ENCODE data around the gene PDE10A. TPM values are rescaled to one million over a fixed set of nuclear protein-coding genes. Genes with fewer than 3 reads are reported as not detected.

Gene PDE10A
- total and polyA plus RNA-seq, 2 of the 8 experiments (the other 6 are each of a cell fraction or from before 2014, with no cell fraction given) = 1.1 to 2.4 TPM

- H3K36me3 ChIP-seq (ENCODE audit: control insufficient read depth in 2 of 4, insufficient read depth in 4 of 4, low read length in 3 of 4) = no peaks in the 10 kb centered on the region
- POLR2A ChIA-PET (ENCODE audit: partially characterized antibody) = no interaction called here
Observed at GRCh38 chr6:165426892-165427291, 236.1 kb downstream of the PDE10A start.

More at GRCh38 chr6:165426892-165427291, 236.1 kb downstream of the PDE10A start:
- Histone ChIP-seq H3K23me2 (ENCODE audit: low read depth, low read length) (no peaks in the 10 kb centered on the region; the same call in 1 of the 2 replicates), H2AK5ac (ENCODE audit: low read depth, low read length) (no peak overlapping the region), H2AFZ (ENCODE audit: low read length) (no peak overlapping the region), H3K27me3 (replicated peaks in 1 of 4; ENCODE audit: control insufficient read depth in 3 of 4, extremely low read depth in 1 of 4, insufficient read depth in 3 of 4, low read length in 3 of 4) (no peaks in the 10 kb centered on the region), H3K18ac (ENCODE audit: extremely low read depth, low read length) (no peak overlapping the region), H4K91ac (replicated peaks; ENCODE audit: insufficient read length, low read length) (no peak overlapping the region), H4K8ac (ENCODE audit: extremely low read depth, insufficient read depth, low read length) (no peak overlapping the region), H3K27ac (ENCODE audit: low read depth, low read length) (no peak overlapping the region), H4K5ac (ENCODE audit: insufficient read length, low read depth, low read length) (no peak overlapping the region), H3K56ac (replicated peaks; ENCODE audit: insufficient read length, low read depth, low read length) (no peak overlapping the region), H3K23ac (ENCODE audit: insufficient read length) (no peak overlapping the region), H3K4ac (replicated peaks; ENCODE audit: insufficient read length, low read depth, low read length) (no peak overlapping the region), H2BK12ac (ENCODE audit: low read depth, low read length) (no peak overlapping the region), H2BK5ac (ENCODE audit: low read depth, low read length) (no peak overlapping the region), H2BK20ac (ENCODE audit: low read length) (no peak overlapping the region), H4K20me1 (replicated peaks in 1 of 2; ENCODE audit: control insufficient read depth in 1 of 2, insufficient read depth in 2 of 2, low read length in 2 of 2) (peaks cover 0 to 2% of the 10 kb centered on the region in 2 experiments), H3K4me3 (ENCODE audit: extremely low read depth in 1 of 4, insufficient read depth in 2 of 4, low read depth in 3 of 4, low read length in 4 of 4) (no peak overlapping the region), H3K4me2 (ENCODE audit: insufficient read depth in 1 of 2, low read depth in 2 of 2, low read length in 2 of 2) (no peak overlapping the region), H3K9ac (replicated peaks in 1 of 4; ENCODE audit: extremely low read depth in 1 of 4, low read depth in 3 of 4, low read length in 3 of 4) (no peak overlapping the region), H3K14ac (ENCODE audit: insufficient read length) (no peak overlapping the region), H3K79me1 (ENCODE audit: low read depth, low read length) (no peaks in the 10 kb centered on the region), H3K79me2 (ENCODE audit: control insufficient read depth in 1 of 2, insufficient read depth in 2 of 2, low read length in 2 of 2) (no peaks in the 10 kb centered on the region), H2BK15ac (ENCODE audit: low read length) (no peak overlapping the region), H3K4me1 (replicated peaks in 1 of 4; ENCODE audit: control insufficient read depth in 3 of 4, insufficient read depth in 4 of 4, low read length in 3 of 4) (no peaks in the 10 kb centered on the region), H3K9me3 (ENCODE audit: insufficient read depth in 2 of 2, low read depth in 1 of 2, low read length in 1 of 2) (no peaks in the 10 kb centered on the region; a peak in 1 of 4 replicates), H2BK120ac (replicated peaks; ENCODE audit: low read depth, low read length) (no peak overlapping the region)
- no peak for FAIRE-seq
- 93% methylated on average over 2 of the region's 2 CpGs; no CpG with 5 or more reads in 1 of the 2 experiments for WGBS, 2 experiments (ENCODE audit: extremely low coverage in 1 of 2, insufficient coverage in 1 of 2, insufficient read length in 1 of 2, insufficient replicate concordance in 2 of 2, low coverage in 1 of 2, low lambda C conversion rate in 2 of 2, missing lambda C conversion rate in 1 of 2)
- CTCF ChIA-PET (ENCODE audit: partially characterized antibody) = interaction anchor here (1.0 to 2.2 kb wide), 3 partner anchors 10 to 303 kb away, joined by 3 to 7 read pairs (median 4); no protein-coding TSS in a partner anchor
- DNase-seq (ENCODE audit: low read depth in 1 of 2, low spot score in 2 of 2) = no peak
- TF ChIP-seq RXRA (IDR thresholded peaks at IDR 0.05; ENCODE audit: insufficient read depth, low read depth, low read length) (no peak), RNF2 (IDR thresholded peaks at IDR 0.05; ENCODE audit: borderline replicate concordance, low read depth, low read length, missing control alignments, poor library complexity, severe bottlenecking) (no peak), FOSL1 (IDR thresholded peaks at IDR 0.05; ENCODE audit: insufficient read depth, low read depth, low read length) (no peak), POLR2A (IDR thresholded peaks at IDR 0.05; ENCODE audit: control extremely low read depth in 1 of 2, low read depth in 2 of 2, low read length in 2 of 2) (no peak), BACH1 (IDR thresholded peaks at IDR 0.05; ENCODE audit: low read length) (no peak), SP1 (IDR thresholded peaks at IDR 0.05; ENCODE audit: low read depth, low read length) (no peak), KDM1A (IDR thresholded peaks at IDR 0.05; ENCODE audit: borderline replicate concordance, low read length) (no peak), CHD2 (IDR thresholded peaks at IDR 0.05; ENCODE audit: low read length) (no peak), KDM5A (IDR thresholded peaks at IDR 0.05; ENCODE audit: low read length) (no peak), HDAC6 (IDR thresholded peaks at IDR 0.05; ENCODE audit: low read depth, low read length) (no peak), MAFK (IDR thresholded peaks at IDR 0.05; ENCODE audit: low read depth, low read length) (no peak)
- TF ChIP-seq, protein P1, sequence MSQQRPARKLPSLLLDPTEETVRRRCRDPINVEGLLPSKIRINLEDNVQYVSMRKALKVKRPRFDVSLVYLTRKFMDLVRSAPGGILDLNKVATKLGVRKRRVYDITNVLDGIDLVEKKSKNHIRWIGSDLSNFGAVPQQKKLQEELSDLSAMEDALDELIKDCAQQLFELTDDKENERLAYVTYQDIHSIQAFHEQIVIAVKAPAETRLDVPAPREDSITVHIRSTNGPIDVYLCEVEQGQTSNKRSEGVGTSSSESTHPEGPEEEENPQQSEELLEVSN (IDR thresholded peaks at IDR 0.05) = no peak
